IPS-11a (cell line): Measurements from ENCODE around the gene RBM23.

ENCODE experiments used
- H3K4me3 ChIP-seq: one replicate; pipeline ENCODE4 v1.5.1; 2013; ENCODE audit warnings: low read depth, low read length, control low read depth

Gene RBM23

DNA sequence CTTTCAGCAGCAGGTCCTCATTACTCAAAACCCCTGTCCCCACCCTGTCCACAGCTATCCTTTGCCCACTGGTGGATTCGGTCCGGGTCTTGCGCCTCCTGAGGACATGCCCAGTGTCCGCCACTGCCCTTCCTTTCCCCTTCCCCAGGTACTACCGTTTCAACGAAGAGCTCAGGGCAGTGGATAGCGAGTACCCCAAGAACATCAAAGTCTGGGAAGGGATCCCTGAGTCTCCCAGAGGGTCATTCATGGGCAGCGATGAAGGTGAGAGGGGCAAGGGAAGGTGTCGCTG is 73.9 kb downstream of the RBM23 start:
- no peak overlapping the region for H3K4me3 ChIP-seq

DNA sequence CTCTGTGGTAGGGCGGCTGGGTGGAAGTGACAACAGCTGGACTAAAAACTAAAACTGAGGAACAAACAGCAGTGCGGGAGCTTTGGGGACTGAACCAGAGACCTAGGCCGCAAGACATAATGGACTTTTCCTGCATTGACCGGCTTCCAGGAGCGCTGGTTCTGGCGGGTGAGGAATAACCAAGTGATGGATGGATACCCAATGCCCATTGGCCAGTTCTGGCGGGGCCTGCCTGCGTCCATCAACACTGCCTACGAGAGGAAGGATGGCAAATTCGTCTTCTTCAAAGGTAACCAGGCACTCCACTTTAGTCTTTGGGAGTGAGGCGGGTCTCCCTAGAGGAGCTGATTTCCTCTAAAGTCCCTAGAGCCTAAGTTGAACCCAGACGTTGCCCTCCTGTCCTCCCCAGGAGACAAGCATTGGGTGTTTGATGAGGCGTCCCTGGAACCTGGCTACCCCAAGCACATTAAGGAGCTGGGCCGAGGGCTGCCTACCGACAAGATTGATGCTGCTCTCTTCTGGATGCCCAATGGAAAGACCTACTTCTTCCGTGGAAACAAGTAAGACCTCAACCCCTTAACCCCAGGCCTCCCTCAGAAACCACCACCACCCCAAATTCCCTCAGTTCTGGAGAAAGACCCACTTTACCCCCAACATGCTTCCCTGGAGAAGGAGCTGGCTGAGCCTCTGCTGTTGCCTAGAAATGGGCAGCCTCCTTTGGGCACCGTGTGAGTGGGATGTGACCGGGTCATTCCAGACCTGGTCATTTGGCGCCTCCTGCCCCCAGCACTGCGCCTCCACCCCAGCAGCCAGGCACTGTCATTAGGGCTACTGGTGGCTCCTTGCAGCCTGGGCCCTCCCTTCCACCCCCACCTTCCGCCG is 74.5 kb downstream of the RBM23 start:
- H3K4me3 ChIP-seq = no peak overlapping the region
